ENCODE data around the gene PGLYRP3.

Gene PGLYRP3

GRCh38 chr1:153313288-153313687 lies 536 bp upstream of the PGLYRP3 start:
- DNase-seq = no peak

- DNase-seq = no peak
Measured at GRCh38 chr1:153310526-153310925, 2.2 kb downstream of the PGLYRP3 start.

GRCh38 chr1:153309441-153309840 lies 3.3 kb downstream of the PGLYRP3 start:
- no peak for DNase-seq

GRCh38 chr1:153308540-153308939 lies 4.2 kb downstream of the PGLYRP3 start:
- DNase-seq = no peak

- no peak for DNase-seq
Measured at GRCh38 chr1:153307221-153307600, 5.5 kb downstream of the PGLYRP3 start.

GRCh38 chr1:153306303-153307220 lies 6.2 kb downstream of the PGLYRP3 start:
- DNase-seq = no peak

- no peak for DNase-seq
Measured at GRCh38 chr1:153305682-153306081, 7.1 kb downstream of the PGLYRP3 start.

- DNase-seq = no peak
Measured at GRCh38 chr1:153302308-153302707, 10.4 kb downstream of the PGLYRP3 start.

- DNase-seq = peak; percentile 59
Measured at GRCh38 chr1:153293851-153294250, 18.9 kb downstream of the PGLYRP3 start.

GRCh38 chr1:153293480-153293775 lies 19.3 kb downstream of the PGLYRP3 start:
- no peak for DNase-seq

- peak; percentile 38 for DNase-seq
Measured at GRCh38 chr1:153292740-153293479, 19.8 kb downstream of the PGLYRP3 start.

- DNase-seq = no peak
Measured at GRCh38 chr1:153292185-153292584, 20.6 kb downstream of the PGLYRP3 start.

- no peak for DNase-seq
Measured at GRCh38 chr1:153291514-153291913, 21.2 kb downstream of the PGLYRP3 start.

GRCh38 chr1:153288634-153289275 lies 24.0 kb downstream of the PGLYRP3 start:
- peak; percentile 55 for DNase-seq

GRCh38 chr1:153277852-153278251 lies 34.9 kb downstream of the PGLYRP3 start:
- DNase-seq = peak; percentile 37

- no peak for DNase-seq
Measured at GRCh38 chr1:153272186-153272585, 40.6 kb downstream of the PGLYRP3 start.

GRCh38 chr1:153271711-153272110 lies 41.0 kb downstream of the PGLYRP3 start:
- DNase-seq = no peak

- peak; percentile 6 for DNase-seq
Measured at GRCh38 chr1:153265457-153265856, 47.3 kb downstream of the PGLYRP3 start.

GRCh38 chr1:153262462-153263157 lies 50.1 kb downstream of the PGLYRP3 start:
- no peak for DNase-seq

GRCh38 chr1:153262070-153262366 lies 50.7 kb downstream of the PGLYRP3 start:
- no peak for DNase-seq

GRCh38 chr1:153261281-153262069 lies 51.3 kb downstream of the PGLYRP3 start:
- DNase-seq = peak; percentile 22

- DNase-seq = peak; percentile 47
Measured at GRCh38 chr1:153260585-153261280, 52.0 kb downstream of the PGLYRP3 start.

Data from hematopoietic multipotent progenitor cell treated with erythropoietin and hydrocortisone succinate and interleukin-3 and kit ligand, for 4 days (in vitro differentiated cells).